Thyroid gland (tissue), 4 donors: ENCODE measurements around the gene HENMT1. TPM values are rescaled to one million over a fixed set of nuclear protein-coding genes. Genes with fewer than 3 reads are reported as not detected.

Experiments
- DNase-seq, 2 donors: peaks; one replicate each; pipeline ENCODE4 v3.0.0-alpha.2; 2019
- H3K27ac ChIP-seq, 3 donors: fragments of 200-600 bp; sonication (generic); 1 replicate in 2 of 3; 2 replicates in 1 of 3; pipeline ENCODE4 v1.5.1; 2016 to 2019; ENCODE audit warnings: mild to moderate bottlenecking in 1 of 3, moderate library complexity in 1 of 3
- H3K27me3 ChIP-seq: fragments of 200-600 bp; sonication (generic); one replicate; pipeline ENCODE4 v1.5.1; 2019
- H3K36me3 ChIP-seq, 2 donors: fragments of 200-600 bp; sonication (generic); one replicate each; pipeline ENCODE4 v1.5.1; 2016 to 2019
- H3K4me1 ChIP-seq, 2 donors: fragments of 200-600 bp; sonication (generic); one replicate each; pipeline ENCODE4 v1.5.1; 2017 to 2019
- H3K4me3 ChIP-seq, 3 donors: fragments of 200-600 bp; sonication (generic); replicated peaks in 1 of 3; 1 replicate in 2 of 3; 2 replicates in 1 of 3; pipeline ENCODE4 v1.5.1; 2016; ENCODE audit warnings: mild to moderate bottlenecking in 1 of 3
- H3K9me3 ChIP-seq: fragments of 200-600 bp; sonication (generic); one replicate; pipeline ENCODE4 v1.5.1; 2017
- POLR2A ChIP-seq, 2 donors: fragments of 450-650 bp; IDR thresholded peaks; one replicate each; pipeline ENCODE4 v1.6.1; 2017; ENCODE audit warnings: antibody characterized with exemption in 2 of 2, mild to moderate bottlenecking in 2 of 2, moderate library complexity in 1 of 2
- WGBS, 2 donors: methylation state at CpG; one replicate each; pipeline ENCODE4 v1.1.5; 2017; 5-methylcytosine and 5-hydroxymethylcytosine counted together
- intact Hi-C: fragments of 100-400 bp; cut with DNase I; formaldehyde crosslinking; loops from one replicate; pipeline ENCODE4 v1.15.1; 2023
- total RNA-seq, 4 donors: library from RNA; depleted of rRNA; stranded (reverse); fragments of >200 nt; gene quantifications; one replicate each; pipeline ENCODE4 v1.2.3, GENCODE V29; 2016
- TF ChIP-seq, protein P1 (sequence below), 6 experiments: fragments of 200-600 bp in 3 of 6; fragments of 450-650 bp in 3 of 6; sonication (generic) in 3 of 6; IDR thresholded peaks; one replicate each; pipeline ENCODE4 v1.5.1; 2016 to 2019; ENCODE audit warnings: antibody characterized with exemption in 6 of 6, mild to moderate bottlenecking in 2 of 6, inconsistent platforms in 1 of 6, moderate library complexity in 1 of 6

The HENMT1 gene
- total RNA-seq, 4 donors from 2014 or later = 1.5 to 7.3 (median 3.2) TPM

GRCh38 chr1:108609483-108610049, 51.3 kb downstream of the HENMT1 start:
- WGBS, 2 donors = 21 to 28% methylated on average over 11 of the region's 11 CpGs
- no peak overlapping the region for H3K4me3 ChIP-seq
- peak; percentile 56 to 58 for DNase-seq
- H3K36me3 ChIP-seq = no peaks in the 10 kb centered on the region
- TF ChIP-seq, protein P1, sequence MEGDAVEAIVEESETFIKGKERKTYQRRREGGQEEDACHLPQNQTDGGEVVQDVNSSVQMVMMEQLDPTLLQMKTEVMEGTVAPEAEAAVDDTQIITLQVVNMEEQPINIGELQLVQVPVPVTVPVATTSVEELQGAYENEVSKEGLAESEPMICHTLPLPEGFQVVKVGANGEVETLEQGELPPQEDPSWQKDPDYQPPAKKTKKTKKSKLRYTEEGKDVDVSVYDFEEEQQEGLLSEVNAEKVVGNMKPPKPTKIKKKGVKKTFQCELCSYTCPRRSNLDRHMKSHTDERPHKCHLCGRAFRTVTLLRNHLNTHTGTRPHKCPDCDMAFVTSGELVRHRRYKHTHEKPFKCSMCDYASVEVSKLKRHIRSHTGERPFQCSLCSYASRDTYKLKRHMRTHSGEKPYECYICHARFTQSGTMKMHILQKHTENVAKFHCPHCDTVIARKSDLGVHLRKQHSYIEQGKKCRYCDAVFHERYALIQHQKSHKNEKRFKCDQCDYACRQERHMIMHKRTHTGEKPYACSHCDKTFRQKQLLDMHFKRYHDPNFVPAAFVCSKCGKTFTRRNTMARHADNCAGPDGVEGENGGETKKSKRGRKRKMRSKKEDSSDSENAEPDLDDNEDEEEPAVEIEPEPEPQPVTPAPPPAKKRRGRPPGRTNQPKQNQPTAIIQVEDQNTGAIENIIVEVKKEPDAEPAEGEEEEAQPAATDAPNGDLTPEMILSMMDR (IDR thresholded peaks at IDR 0.05) = no peak
- TF ChIP-seq POLR2A (IDR thresholded peaks at IDR 0.05) = no peak
- H3K27me3 ChIP-seq = no peaks in the 10 kb centered on the region
- peaks cover 10 to 23% of the 10 kb centered on the region in 2 donors for H3K4me1 ChIP-seq
- peak overlapping the region; percentile 10 to 54 (median 10) for H3K27ac ChIP-seq
- intact Hi-C loops = no loop called here
- no peaks in the 10 kb centered on the region for H3K9me3 ChIP-seq

DNA sequence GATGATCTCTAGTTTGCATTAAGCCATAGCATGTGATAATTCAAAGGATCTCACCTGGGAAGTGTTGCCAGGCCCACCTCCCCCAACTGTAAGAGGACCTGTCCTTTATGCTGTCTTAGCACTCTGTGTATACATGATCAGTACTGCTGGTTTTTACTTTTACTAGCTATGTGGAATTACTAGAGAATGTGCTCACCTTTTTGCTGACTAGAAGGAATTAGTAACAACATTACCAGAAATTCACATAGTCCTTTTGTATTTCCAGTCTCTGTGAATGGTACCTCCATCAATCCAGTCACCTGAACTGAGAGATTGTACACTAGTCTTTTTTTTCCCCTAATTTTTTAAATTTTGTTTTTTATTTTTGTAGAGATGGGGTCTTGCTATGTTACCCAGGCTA, 54.4 kb downstream of the HENMT1 start:
- no peaks in the 10 kb centered on the region for H3K27me3 ChIP-seq

GRCh38 chr1:108605633-108606032, 55.3 kb downstream of the HENMT1 start:
- no peak overlapping the region for H3K27ac ChIP-seq

More for the DNA sequence above, 54.4 kb downstream of the HENMT1 start:
- TF ChIP-seq, protein P1 (IDR thresholded peaks at IDR 0.05) = no peak
- TF ChIP-seq POLR2A (IDR thresholded peaks at IDR 0.05) = no peak
- Histone ChIP-seq H3K36me3 (no peaks in the 10 kb centered on the region), H3K4me1 (peaks cover 10 to 23% of the 10 kb centered on the region in 2 donors), H3K27ac (no peak overlapping the region), H3K9me3 (no peaks in the 10 kb centered on the region), H3K4me3 (no peak overlapping the region)
- no peak for DNase-seq
- intact Hi-C loops = no loop called here

DNA sequence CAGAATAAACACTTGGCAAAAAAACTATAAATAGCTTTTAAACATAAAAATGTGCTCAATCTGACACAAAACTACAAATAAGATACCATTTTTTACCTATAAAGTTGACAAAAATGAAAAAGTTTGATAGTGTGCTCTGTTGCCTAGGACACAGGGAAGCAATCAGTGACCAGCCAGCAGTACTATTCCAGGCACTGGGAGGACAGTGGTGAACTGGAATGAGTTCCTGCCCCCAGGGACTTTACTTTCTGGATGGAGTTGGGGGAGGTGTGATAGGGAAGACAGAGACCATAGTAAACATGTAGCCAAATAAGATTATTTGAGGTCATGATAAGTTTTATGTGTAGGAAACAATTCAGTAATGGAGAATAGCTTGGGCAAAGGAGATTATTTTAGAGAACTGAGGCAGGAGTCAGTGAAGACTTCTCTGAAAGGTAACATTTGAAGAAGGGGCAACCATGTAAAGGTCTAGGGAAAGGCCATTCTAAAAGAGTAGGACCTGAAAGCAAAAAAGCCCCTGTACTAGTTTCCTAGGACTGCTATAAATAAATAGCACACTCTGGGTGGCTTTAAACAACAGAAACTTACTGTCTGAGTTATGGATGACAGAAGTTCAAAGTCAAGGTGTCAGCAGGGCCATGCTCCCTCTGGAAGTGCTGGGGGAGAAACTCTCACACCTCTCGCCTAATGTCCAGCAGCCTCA, 59.0 kb downstream of the HENMT1 start:
- no peak for DNase-seq
- Histone ChIP-seq H3K4me1 (no peaks in the 10 kb centered on the region), H3K4me3 (no peak overlapping the region), H3K36me3 (no peaks in the 10 kb centered on the region), H3K27ac (no peak overlapping the region), H3K9me3 (no peaks in the 10 kb centered on the region), H3K27me3 (no peaks in the 10 kb centered on the region)
- 95 to 97% methylated on average over 1 of the region's 1 CpG for WGBS, 2 donors
- no peak for TF ChIP-seq POLR2A (IDR thresholded peaks at IDR 0.05)
- TF ChIP-seq, protein P1 (IDR thresholded peaks at IDR 0.05) = no peak
- intact Hi-C loops = no loop called here

More at GRCh38 chr1:108605633-108606032, 55.3 kb downstream of the HENMT1 start:
- Histone ChIP-seq H3K27me3 (no peaks in the 10 kb centered on the region), H3K4me3 (no peak overlapping the region), H3K36me3 (no peaks in the 10 kb centered on the region), H3K9me3 (no peaks in the 10 kb centered on the region), H3K4me1 (peaks cover 9 to 21% of the 10 kb centered on the region in 2 donors)
- no peak for DNase-seq
- intact Hi-C loops = no loop called here
- no peak for TF ChIP-seq POLR2A (IDR thresholded peaks at IDR 0.05)
- TF ChIP-seq, protein P1 (IDR thresholded peaks at IDR 0.05) = no peak

DNA sequence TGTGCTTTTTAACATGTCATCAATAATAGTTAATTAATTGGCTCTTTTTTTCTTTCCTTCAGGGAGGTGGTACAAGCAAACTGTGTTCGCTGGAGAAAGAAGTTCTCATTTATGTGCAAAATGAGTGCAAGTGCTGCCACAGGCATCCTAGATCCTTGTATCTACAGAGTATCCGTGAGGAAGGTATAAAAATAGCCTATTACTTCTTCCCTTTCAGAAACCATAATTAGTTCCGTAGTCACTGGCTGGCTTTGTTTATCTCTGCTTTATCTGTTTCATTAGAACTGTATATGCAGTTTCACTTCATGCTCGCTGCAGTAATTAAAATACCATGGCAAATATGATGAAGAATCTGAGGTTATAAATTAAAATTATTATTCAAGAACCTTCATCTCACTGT, 60.4 kb downstream of the HENMT1 start:
- TF ChIP-seq POLR2A (IDR thresholded peaks at IDR 0.05) = no peak
- TF ChIP-seq, protein P1 (IDR thresholded peaks at IDR 0.05) = no peak
- H3K4me1 ChIP-seq = no peaks in the 10 kb centered on the region
- intact Hi-C loops = no loop called here
- H3K36me3 ChIP-seq = no peaks in the 10 kb centered on the region
- H3K27me3 ChIP-seq = no peaks in the 10 kb centered on the region
- H3K27ac ChIP-seq = no peak overlapping the region
- H3K4me3 ChIP-seq = no peak overlapping the region
- DNase-seq = no peak
- WGBS, 2 donors = 79 to 84% methylated on average over 4 of the region's 4 CpGs
- no peaks in the 10 kb centered on the region for H3K9me3 ChIP-seq
